ENCODE measurements around the gene PGAM2. TPM values are rescaled to one million over a fixed set of nuclear protein-coding genes. Genes with fewer than 3 reads are reported as not detected.

Gene PGAM2
- total RNA-seq, 4 donors from 2014 or later = 2.3 to 5.0 TPM; not detected in 2

GRCh38 chr7:44083796-44084195, 18.4 kb upstream of the PGAM2 start:
- Histone ChIP-seq H3K4me3 (no peak overlapping the region), H3K9me3 (no peaks in the 10 kb centered on the region), H3K27me3 (no peaks in the 10 kb centered on the region), H3K27ac (peak overlapping the region; percentile 75), H3K36me3 (peaks cover 18% of the 10 kb centered on the region), H3K4me1 (peaks cover 48% of the 10 kb centered on the region)
- TF ChIP-seq POLR2AphosphoS5 (IDR thresholded peaks at IDR 0.05) (no peak), CTCF (IDR thresholded peaks at IDR 0.05) (no peak), EP300 (IDR thresholded peaks at IDR 0.05) (no peak), POLR2A (IDR thresholded peaks at IDR 0.05) (no peak)
- DNase-seq (ENCODE audit: low spot score in 2 of 2) = no peak
- WGBS = 92% methylated on average over 3 of the region's 3 CpGs

GRCh38 chr7:44082541-44083207, 17.3 kb upstream of the PGAM2 start:
- Histone ChIP-seq H3K4me1 (peaks cover 44% of the 10 kb centered on the region), H3K36me3 (peaks cover 30% of the 10 kb centered on the region), H3K27me3 (no peaks in the 10 kb centered on the region), H3K27ac (peak overlapping the region; percentile 75), H3K9me3 (no peaks in the 10 kb centered on the region), H3K4me3 (peak overlapping the region; percentile 61)
- peak; percentile 100 for DNase-seq (ENCODE audit: low spot score in 2 of 2)
- TF ChIP-seq POLR2A (IDR thresholded peaks at IDR 0.05) (peak in 1 of 2 donors; percentile 66), POLR2AphosphoS5 (IDR thresholded peaks at IDR 0.05) (peak in 2 of 3 donors; percentile 57 to 76), CTCF (IDR thresholded peaks at IDR 0.05) (no peak), EP300 (IDR thresholded peaks at IDR 0.05) (no peak)
- under 1% methylated on average over 23 of the region's 54 CpGs for WGBS

GRCh38 chr7:44081266-44081748, 15.9 kb upstream of the PGAM2 start:
- Histone ChIP-seq H3K4me1 (peaks cover 38% of the 10 kb centered on the region), H3K36me3 (peaks cover 42% of the 10 kb centered on the region), H3K27me3 (no peaks in the 10 kb centered on the region), H3K27ac (peak overlapping the region; percentile 12), H3K9me3 (no peaks in the 10 kb centered on the region), H3K4me3 (peak overlapping the region; percentile 61)
- 64% methylated on average over 9 of the region's 9 CpGs for WGBS
- DNase-seq (ENCODE audit: low spot score in 2 of 2) = no peak
- TF ChIP-seq POLR2A (IDR thresholded peaks at IDR 0.05) = no peak
- no peak for TF ChIP-seq CTCF (IDR thresholded peaks at IDR 0.05)
- no peak for TF ChIP-seq EP300 (IDR thresholded peaks at IDR 0.05)

GRCh38 chr7:44080686-44081265, 15.4 kb upstream of the PGAM2 start:
- H3K9me3 ChIP-seq = no peaks in the 10 kb centered on the region
- DNase-seq (ENCODE audit: low spot score in 2 of 2) = no peak
- H3K4me1 ChIP-seq = peaks cover 38% of the 10 kb centered on the region
- H3K36me3 ChIP-seq = peaks cover 48% of the 10 kb centered on the region
- TF ChIP-seq POLR2AphosphoS5 (IDR thresholded peaks at IDR 0.05) (no peak), CTCF (IDR thresholded peaks at IDR 0.05) (no peak), POLR2A (IDR thresholded peaks at IDR 0.05) (no peak), EP300 (IDR thresholded peaks at IDR 0.05) (no peak)
- peak overlapping the region; percentile 61 for H3K4me3 ChIP-seq
- 84% methylated on average over 11 of the region's 11 CpGs for whole genome bisulfite sequencing
- no peaks in the 10 kb centered on the region for H3K27me3 ChIP-seq
- H3K27ac ChIP-seq = no peak overlapping the region

- Histone ChIP-seq H3K4me3 (no peak overlapping the region), H3K27ac (no peak overlapping the region), H3K27me3 (no peaks in the 10 kb centered on the region), H3K4me1 (peaks cover 40% of the 10 kb centered on the region), H3K9me3 (no peaks in the 10 kb centered on the region), H3K36me3 (peaks cover 54% of the 10 kb centered on the region)
- DNase-seq (ENCODE audit: low spot score in 2 of 2) = no peak
- TF ChIP-seq EP300 (IDR thresholded peaks at IDR 0.05) (no peak), CTCF (IDR thresholded peaks at IDR 0.05) (no peak), POLR2A (IDR thresholded peaks at IDR 0.05) (no peak), POLR2AphosphoS5 (IDR thresholded peaks at IDR 0.05) (no peak)
- 96% methylated on average over 4 of the region's 5 CpGs for WGBS
Observed at GRCh38 chr7:44080118-44080517, 14.8 kb upstream of the PGAM2 start.

All from suprapubic skin (tissue), 4 donors.